GM21737 (cell line): Measurements from ENCODE around the gene CDC42EP4.
"Not testable (repeated sequence)": the region's sequence is repeated elsewhere in the genome, so short reads cannot be mapped to it uniquely, and the experiment has no call there.

ENCODE experiments used
- ATAC-seq: cut with Tn5 transposase; IDR thresholded peaks from one replicate; pipeline ENCODE4 v1.9.1; 2021; ENCODE audit warnings: mild to moderate bottlenecking, moderate library complexity; ENCODE audit not compliant: unreplicated experiment

CDC42EP4 gene

GRCh38 chr17:73343168-73343634, 31.4 kb upstream of the CDC42EP4 start:
- no peak for ATAC-seq

DNA sequence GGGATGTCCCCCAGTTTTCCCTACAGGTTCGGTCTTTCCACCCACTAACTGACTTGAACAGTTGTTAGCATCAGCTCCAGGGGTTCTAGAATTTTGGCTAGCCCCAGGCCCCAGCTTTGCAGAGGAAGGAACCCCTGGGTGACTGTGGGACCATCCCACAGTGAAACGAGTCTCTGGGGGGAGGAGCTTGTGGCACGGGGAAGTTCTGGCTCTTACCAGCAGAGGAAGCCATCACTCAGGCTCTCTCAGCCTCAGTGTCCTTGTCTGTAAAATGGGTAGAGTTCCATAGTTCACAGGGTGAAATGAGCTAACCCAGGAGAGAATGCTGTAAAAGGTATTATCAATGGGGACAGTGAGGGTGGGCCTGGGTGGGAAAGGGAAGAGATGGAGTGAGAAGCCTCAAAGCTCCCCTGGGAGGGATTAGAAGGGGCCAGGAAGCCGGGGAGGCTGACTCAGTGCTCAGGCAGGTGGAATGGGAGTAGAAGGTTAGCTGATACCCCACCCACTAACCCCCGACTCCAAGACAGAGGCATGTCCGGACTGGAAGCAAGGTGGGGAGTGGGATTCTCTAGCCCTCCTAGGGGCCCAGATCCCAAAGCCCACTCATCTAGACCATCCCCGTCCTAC, 30.9 kb upstream of the CDC42EP4 start:
- no peak for ATAC-seq

- ATAC-seq: no peak
Measured at GRCh38 chr17:73342050-73342522, 30.3 kb upstream of the CDC42EP4 start.

- no peak for ATAC-seq
Measured at GRCh38 chr17:73341350-73342049, 29.7 kb upstream of the CDC42EP4 start.

- ATAC-seq: no peak
Measured at GRCh38 chr17:73340093-73340596, 28.3 kb upstream of the CDC42EP4 start.

- no peak for ATAC-seq
Measured at GRCh38 chr17:73338566-73339197, 26.9 kb upstream of the CDC42EP4 start.

DNA sequence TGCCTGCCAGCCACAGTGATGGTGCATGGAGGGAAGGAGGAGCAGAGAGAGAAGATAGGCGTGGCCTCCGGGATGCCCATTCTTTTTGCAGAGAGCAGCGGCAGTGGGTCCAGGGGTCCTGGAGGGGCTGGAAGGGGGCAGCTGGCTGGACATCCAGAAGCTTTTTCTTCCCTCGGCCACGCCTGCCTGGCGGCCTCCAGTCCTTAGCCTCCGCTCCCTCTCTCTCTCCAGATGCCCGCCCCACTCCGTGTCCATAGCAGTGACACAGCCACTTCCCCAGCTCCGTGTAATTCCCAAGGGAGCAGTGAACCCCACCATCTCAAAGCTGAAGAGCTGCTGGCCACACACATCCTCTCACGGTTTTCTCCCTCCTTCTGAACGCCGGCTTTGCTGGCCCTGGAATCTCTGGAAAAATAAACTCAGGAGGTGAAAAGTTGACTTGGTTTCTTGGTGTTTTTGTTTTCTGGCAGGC, 26.3 kb upstream of the CDC42EP4 start:
- ATAC-seq: no peak

DNA sequence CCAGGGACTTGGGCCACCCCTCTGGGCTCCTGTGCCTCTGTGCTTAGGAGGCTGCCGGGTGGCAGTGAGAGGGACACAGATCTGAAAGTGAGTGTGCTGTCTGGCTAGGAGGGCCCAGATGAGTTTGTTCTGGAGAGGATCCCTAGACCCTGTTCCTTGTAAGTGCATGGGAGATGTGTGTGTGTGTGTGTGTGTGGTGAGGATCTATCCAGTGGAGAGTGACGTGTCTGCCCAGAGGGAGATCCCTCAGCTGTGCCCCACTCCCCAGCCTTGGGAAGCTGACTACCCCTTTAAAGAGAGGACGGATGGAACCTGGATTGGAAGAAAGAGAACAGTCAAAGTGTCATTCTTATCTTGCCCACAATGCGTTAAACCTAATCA, 25.5 kb upstream of the CDC42EP4 start:
- ATAC-seq: no peak

- no peak for ATAC-seq
Measured at GRCh38 chr17:73336408-73337329, 24.9 kb upstream of the CDC42EP4 start.

DNA sequence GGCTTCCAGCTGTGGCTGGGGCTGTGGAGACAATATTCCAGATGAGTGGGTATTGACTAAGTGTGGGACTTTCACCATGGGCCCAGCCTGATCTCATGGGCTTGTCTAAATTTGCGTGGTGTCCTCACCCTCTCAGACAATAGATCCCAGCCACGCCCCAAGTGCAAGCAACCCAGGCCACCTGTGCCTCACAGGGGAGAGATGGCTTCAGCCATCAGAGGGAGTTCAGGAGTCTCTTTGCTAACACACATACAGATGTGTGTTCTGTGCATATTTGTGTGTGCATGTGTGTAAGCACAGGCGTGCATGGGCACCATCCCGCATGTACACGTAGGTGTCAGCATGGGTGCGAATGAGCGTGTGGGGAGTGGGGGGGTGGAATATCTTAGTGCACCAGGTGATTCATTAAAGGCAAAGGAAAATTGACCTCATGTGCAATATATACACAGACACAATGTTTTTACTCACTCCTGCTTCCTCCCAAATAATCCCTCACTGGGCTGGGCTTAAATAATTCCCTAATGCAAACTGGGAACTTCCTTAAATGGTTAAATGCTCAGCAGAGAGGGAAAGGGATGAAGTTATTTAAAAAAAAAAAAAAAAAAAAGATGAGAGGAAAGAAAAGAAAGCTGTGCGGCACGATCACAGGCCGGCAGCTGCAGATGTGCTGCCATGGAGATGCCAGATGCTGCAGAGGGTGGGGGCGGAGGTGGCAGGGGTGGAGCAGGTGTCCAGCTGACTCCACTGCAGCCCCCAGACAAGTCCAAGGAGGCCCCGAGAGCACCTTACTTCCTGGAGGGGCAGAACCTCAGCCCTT, 24.0 kb upstream of the CDC42EP4 start:
- ATAC-seq: no peak

GRCh38 chr17:73334771-73335513, 23.1 kb upstream of the CDC42EP4 start:
- no peak for ATAC-seq

- ATAC-seq: not testable (repeated sequence)
Measured at GRCh38 chr17:73333445-73333844, 21.6 kb upstream of the CDC42EP4 start.

DNA sequence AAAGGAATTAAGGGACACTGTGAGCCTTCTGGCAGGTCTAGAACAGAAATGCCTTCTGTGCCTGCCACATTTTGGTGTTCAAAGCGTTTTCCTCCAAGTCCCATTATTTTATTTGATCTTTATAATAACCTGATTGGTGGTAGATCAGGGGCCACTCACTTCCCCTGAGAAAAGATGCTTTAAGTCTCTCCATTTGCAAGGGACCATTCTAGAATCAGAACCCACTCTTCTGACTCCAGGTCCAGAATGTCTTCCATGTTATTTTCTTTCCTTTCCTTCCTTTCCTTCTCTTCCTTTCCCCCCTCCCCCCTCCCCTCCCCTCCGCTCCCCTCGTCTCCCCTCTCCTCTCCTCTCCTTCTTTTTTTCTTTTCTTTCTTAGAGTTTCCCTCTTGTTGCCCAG, 19.3 kb upstream of the CDC42EP4 start:
- no peak for ATAC-seq

GRCh38 chr17:73327676-73328075, 15.9 kb upstream of the CDC42EP4 start:
- ATAC-seq: no peak

DNA sequence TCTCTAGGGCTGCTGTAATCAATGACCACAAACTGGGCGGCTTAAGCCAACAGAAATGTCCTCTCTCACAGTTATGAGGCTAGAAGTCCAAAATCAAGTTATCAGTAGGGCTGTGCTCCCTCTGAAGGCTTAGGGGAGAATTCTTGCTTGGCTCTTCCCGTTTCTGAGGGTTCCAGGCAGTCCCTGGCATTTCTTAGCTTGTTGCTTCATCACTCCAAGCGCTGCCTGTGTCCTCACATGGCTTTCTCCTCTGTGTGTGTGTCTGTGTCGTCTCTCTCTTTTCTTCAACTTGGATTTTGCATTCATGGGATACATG, 13.7 kb upstream of the CDC42EP4 start:
- no peak for ATAC-seq

GRCh38 chr17:73324711-73325526, 13.1 kb upstream of the CDC42EP4 start:
- ATAC-seq: no peak

DNA sequence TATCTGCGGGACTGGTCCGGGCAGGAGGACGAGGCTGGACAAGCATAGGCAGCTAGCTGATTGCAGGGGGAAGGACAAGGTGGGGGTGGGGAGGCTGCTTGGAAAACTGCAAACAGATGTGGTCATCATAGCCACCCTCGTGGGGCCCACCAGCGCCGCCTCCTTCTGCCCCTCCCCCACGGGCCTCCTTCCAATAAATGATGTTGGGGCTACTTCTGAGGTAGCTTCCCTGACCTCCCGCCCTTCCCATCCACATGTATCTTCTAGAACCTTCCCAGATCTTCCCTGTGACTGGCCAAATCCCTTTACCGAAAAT, 12.3 kb upstream of the CDC42EP4 start:
- no peak for ATAC-seq

- ATAC-seq: no peak
Measured at GRCh38 chr17:73323409-73324159, 11.8 kb upstream of the CDC42EP4 start.
